Measurements from ENCODE around the gene CT47B1. TPM values are rescaled to one million over a fixed set of nuclear protein-coding genes. Genes with fewer than 3 reads are reported as not detected.
"Not testable (repeated sequence)": the region's sequence is repeated elsewhere in the genome, so short reads cannot be mapped to it uniquely, and the experiment has no call there.

CT47B1 gene
- total RNA-seq: not detected

GRCh38 chrX:120875766-120876165 lies at the start of gene CT47B1:
CT47B1 (minus strand) TSS chrX:120875866; CDS start chrX:120875670, 196 bp downstream.
- H3K9me3 Mint-ChIP-seq; H3K27ac Mint-ChIP-seq; ATAC-seq (ENCODE audit: low read depth); DNase-seq; H3K4me1 Mint-ChIP-seq; H3K27me3 Mint-ChIP-seq; H3K4me3 Mint-ChIP-seq; H3K36me3 Mint-ChIP-seq; POLR2A ChIA-PET: not testable (repeated sequence)

GRCh38 chrX:120874678-120875557 lies 748 bp downstream of the CT47B1 start:
- H3K4me1 Mint-ChIP-seq: no peaks in the 10 kb centered on the region
- H3K27me3 Mint-ChIP-seq: no peaks in the 10 kb centered on the region

GRCh38 chrX:120857240-120857639 lies 18.4 kb downstream of the CT47B1 start:
- Mint-ChIP-seq H3K9me3 (no peaks in the 10 kb centered on the region), H3K27ac (no peak overlapping the region), H3K4me3 (no peak overlapping the region), H3K4me1 (no peaks in the 10 kb centered on the region), H3K27me3 (peaks cover 3% of the 10 kb centered on the region), H3K36me3 (peaks cover 2% of the 10 kb centered on the region)
- ATAC-seq (ENCODE audit: low read depth): no peak
- POLR2A ChIA-PET: no interaction called here
- DNase-seq: no peak

More at GRCh38 chrX:120874678-120875557, 748 bp downstream of the CT47B1 start:
- H3K27ac Mint-ChIP-seq: peak overlapping the region; percentile 60
- DNase-seq (no peak), ATAC-seq (ENCODE audit: low read depth) (no peak)
- H3K36me3 Mint-ChIP-seq: no peaks in the 10 kb centered on the region
- no peaks in the 10 kb centered on the region for H3K9me3 Mint-ChIP-seq
- POLR2A ChIA-PET: no interaction called here
- H3K4me3 Mint-ChIP-seq: no peak overlapping the region

GRCh38 chrX:120840827-120841226 lies 34.8 kb downstream of the CT47B1 start:
- no peaks in the 10 kb centered on the region for H3K27me3 Mint-ChIP-seq
- POLR2A ChIA-PET: no interaction called here
- H3K27ac Mint-ChIP-seq: no peak overlapping the region
- no peaks in the 10 kb centered on the region for H3K36me3 Mint-ChIP-seq
- no peak for ATAC-seq (ENCODE audit: low read depth)
- no peak overlapping the region for H3K4me3 Mint-ChIP-seq
- H3K4me1 Mint-ChIP-seq: no peaks in the 10 kb centered on the region
- no peak for DNase-seq
- H3K9me3 Mint-ChIP-seq: no peaks in the 10 kb centered on the region

GRCh38 chrX:120839491-120839890 lies 36.2 kb downstream of the CT47B1 start:
- H3K27ac Mint-ChIP-seq: no peak overlapping the region
- DNase-seq (no peak), ATAC-seq (ENCODE audit: low read depth) (no peak)
- no peaks in the 10 kb centered on the region for H3K27me3 Mint-ChIP-seq
- H3K36me3 Mint-ChIP-seq: no peaks in the 10 kb centered on the region
- H3K9me3 Mint-ChIP-seq: peaks cover 3% of the 10 kb centered on the region
- POLR2A ChIA-PET: no interaction called here
- H3K4me3 Mint-ChIP-seq: no peak overlapping the region
- H3K4me1 Mint-ChIP-seq: no peaks in the 10 kb centered on the region

- H3K9me3 Mint-ChIP-seq; H3K4me1 Mint-ChIP-seq; H3K4me3 Mint-ChIP-seq; ATAC-seq (ENCODE audit: low read depth); H3K27ac Mint-ChIP-seq; H3K27me3 Mint-ChIP-seq; H3K36me3 Mint-ChIP-seq; DNase-seq; POLR2A ChIA-PET: not testable (repeated sequence)
Observed at GRCh38 chrX:120827213-120827612, 48.5 kb downstream of the CT47B1 start.

GRCh38 chrX:120825146-120825545 lies 50.5 kb downstream of the CT47B1 start:
- H3K27ac Mint-ChIP-seq: no peak overlapping the region
- H3K4me1 Mint-ChIP-seq: no peaks in the 10 kb centered on the region
- no peaks in the 10 kb centered on the region for H3K36me3 Mint-ChIP-seq
- POLR2A ChIA-PET: no interaction called here
- H3K27me3 Mint-ChIP-seq: no peaks in the 10 kb centered on the region
- ATAC-seq (ENCODE audit: low read depth): no peak
- peaks cover 1% of the 10 kb centered on the region for H3K9me3 Mint-ChIP-seq
- H3K4me3 Mint-ChIP-seq: no peak overlapping the region
- DNase-seq: no peak

GRCh38 chrX:120824021-120824420 lies 51.6 kb downstream of the CT47B1 start:
- no peak overlapping the region for H3K4me3 Mint-ChIP-seq
- no peaks in the 10 kb centered on the region for H3K4me1 Mint-ChIP-seq
- ATAC-seq (ENCODE audit: low read depth) (no peak), DNase-seq (no peak)
- POLR2A ChIA-PET: no interaction called here
- no peaks in the 10 kb centered on the region for H3K36me3 Mint-ChIP-seq
- H3K27ac Mint-ChIP-seq: no peak overlapping the region
- H3K27me3 Mint-ChIP-seq: no peaks in the 10 kb centered on the region
- peaks cover 1% of the 10 kb centered on the region for H3K9me3 Mint-ChIP-seq

GRCh38 chrX:120823556-120823955 lies 52.1 kb downstream of the CT47B1 start:
- H3K4me3 Mint-ChIP-seq: no peak overlapping the region
- ATAC-seq (ENCODE audit: low read depth) (no peak), DNase-seq (no peak)
- peaks cover under 1% of the 10 kb centered on the region for H3K27me3 Mint-ChIP-seq
- POLR2A ChIA-PET: no interaction called here
- peaks cover 1% of the 10 kb centered on the region for H3K9me3 Mint-ChIP-seq
- no peaks in the 10 kb centered on the region for H3K36me3 Mint-ChIP-seq
- H3K27ac Mint-ChIP-seq: no peak overlapping the region
- H3K4me1 Mint-ChIP-seq: no peaks in the 10 kb centered on the region

Other genes with a start within 250 kb of the CT47B1 start
- 10 to 100 TPM; 18.1 to 20.2 TPM for gene C1GALT1C1, start 245.8 kb downstream of the CT47B1 start, total RNA-seq
- not detected for gene CT47A11, start 61.3 kb upstream of the CT47B1 start, total RNA-seq
- not detected for gene CT47A10, start 66.2 kb upstream of the CT47B1 start, total RNA-seq
- not detected for gene CT47A9, start 71.0 kb upstream of the CT47B1 start, total RNA-seq
- not detected for gene CT47A8, start 75.9 kb upstream of the CT47B1 start, total RNA-seq
- not detected for gene CT47A7, start 80.7 kb upstream of the CT47B1 start, total RNA-seq
- not detected for gene CT47A6, start 85.6 kb upstream of the CT47B1 start, total RNA-seq
- gene CT47A5, start 90.5 kb upstream of the CT47B1 start, total RNA-seq: not detected
- gene CT47A4, start 95.3 kb upstream of the CT47B1 start, total RNA-seq: not detected
- gene CT47A3, start 100.2 kb upstream of the CT47B1 start, total RNA-seq: not detected
- not detected for gene CT47A2, start 105.1 kb upstream of the CT47B1 start, total RNA-seq
- not detected for gene CT47A1, start 109.9 kb upstream of the CT47B1 start, total RNA-seq
- gene GLUD2, start 171.7 kb upstream of the CT47B1 start, total RNA-seq: under 1 TPM; 0.25 to 0.28 TPM